Activated CD8-positive, alpha-beta memory T cell treated with anti-CD3 and anti-CD28 coated beads, Interleukin-2, amount 50 U/mL, for 48 hours (primary cell): ENCODE data around the gene PROCR.
A peak's percentile ranks its signal among the peaks of the same experiment; 100 is the strongest.
"Not testable (repeated sequence)": the region's sequence is repeated elsewhere in the genome, so short reads cannot be mapped to it uniquely, and the experiment has no call there.

ENCODE experiments used
- DNase-seq: peaks from one replicate; pipeline ENCODE4 v3.0.0-alpha.2; 2020

The PROCR gene

DNA sequence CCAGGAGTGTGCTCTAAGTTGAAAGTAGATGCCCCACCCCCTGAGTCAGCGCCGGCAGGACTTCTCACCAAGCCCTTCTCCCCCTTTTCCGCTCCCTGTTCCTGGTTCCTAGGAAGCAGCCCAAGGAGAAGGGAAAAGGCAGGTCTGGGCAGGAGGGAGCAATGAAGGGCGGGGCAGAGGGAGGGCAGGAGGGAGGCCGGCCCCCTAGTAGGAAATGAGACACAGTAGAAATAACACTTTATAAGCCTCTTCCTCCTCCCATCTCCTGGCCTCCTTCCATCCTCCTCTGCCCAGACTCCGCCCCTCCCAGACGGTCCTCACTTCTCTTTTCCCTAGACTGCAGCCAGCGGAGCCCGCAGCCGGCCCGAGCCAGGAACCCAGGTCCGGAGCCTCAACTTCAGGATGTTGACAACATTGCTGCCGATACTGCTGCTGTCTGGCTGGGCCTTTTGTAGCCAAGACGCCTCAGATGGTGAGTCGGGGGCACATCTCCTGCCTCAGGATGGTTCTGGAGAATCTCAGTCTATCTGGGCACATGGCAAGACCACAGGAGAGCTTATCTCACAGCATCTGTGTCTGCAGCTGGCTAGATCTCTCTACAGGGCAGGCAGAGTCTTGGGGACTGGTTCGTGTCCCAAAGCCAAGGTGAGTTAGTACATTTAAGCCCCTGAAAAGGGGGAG is at the start of gene PROCR:
Gene PROCR (plus strand): TSS at position 320 of the 681 bp plus-strand sequence. CDS start 83 bp downstream, at position 403.
- peak; percentile 60 for DNase-seq

DNA sequence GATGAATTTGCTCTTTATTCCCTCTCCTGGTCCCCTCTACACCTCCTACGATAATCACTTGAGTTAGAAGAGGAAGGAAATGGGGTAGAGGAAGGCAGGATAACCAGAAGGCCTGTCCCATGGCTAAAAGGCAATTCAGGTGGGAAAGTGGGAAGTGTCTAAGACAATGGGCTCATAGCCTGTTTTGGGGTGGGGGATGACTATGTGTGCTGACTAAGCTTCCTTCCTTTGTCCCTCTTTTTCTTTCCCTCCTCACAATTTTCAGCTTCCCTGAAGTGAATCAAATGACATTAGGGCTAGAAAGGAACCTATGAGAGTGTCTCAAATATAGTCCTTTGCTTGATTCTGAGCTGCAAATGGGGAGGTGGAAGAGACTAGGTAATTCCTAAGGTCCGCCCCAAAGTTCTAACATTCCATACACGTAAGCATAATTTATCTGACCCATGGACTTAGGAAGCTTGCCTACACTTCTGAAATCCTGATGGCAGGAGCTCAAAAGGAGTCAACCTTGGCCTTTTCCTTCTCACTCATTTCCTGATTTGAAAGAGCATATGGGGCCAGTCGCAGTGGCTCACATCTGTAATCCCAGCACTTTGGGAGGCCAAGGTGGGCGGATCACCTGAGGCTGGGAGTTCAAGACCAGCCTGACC is 49.0 kb upstream of the PROCR start:
- DNase-seq = no peak

DNA sequence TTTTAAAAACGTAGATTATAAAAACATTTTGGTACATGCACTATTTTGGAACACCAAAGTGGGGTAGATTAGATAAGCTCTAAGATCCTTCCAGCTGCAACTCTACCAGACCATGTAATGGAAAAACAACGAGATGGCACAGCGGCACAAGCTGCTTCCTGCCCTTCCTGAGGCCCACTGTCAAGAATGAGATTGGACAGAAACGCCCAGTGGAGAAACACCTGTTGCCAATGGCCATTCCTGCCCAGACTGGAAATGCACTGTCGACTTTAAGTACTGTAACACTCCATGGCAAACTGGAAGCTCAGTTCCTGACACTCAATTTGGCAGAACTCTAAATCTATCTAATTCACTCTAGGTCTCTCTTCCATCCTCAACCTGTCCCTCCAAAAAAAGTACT is 46.1 kb upstream of the PROCR start:
- no peak for DNase-seq

DNA sequence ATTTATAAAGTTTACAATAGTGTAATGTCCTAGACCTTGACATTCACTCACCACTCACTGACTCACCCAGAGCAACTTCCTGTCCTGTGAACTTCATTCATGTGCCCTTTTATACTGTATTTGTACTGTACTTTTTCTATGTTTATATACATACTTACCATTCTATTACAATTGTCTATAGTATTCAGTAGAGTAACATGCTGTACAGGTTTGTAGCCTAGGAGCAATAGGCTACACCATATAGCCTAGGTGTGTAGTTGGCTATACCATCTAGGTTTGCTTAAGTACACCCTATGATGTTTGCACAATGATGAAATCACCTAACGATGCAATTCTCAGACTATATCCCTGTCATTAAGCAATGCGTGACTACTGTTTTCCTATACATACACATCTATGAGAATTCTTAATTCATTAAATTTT is 42.2 kb upstream of the PROCR start:
- DNase-seq = no peak

DNA sequence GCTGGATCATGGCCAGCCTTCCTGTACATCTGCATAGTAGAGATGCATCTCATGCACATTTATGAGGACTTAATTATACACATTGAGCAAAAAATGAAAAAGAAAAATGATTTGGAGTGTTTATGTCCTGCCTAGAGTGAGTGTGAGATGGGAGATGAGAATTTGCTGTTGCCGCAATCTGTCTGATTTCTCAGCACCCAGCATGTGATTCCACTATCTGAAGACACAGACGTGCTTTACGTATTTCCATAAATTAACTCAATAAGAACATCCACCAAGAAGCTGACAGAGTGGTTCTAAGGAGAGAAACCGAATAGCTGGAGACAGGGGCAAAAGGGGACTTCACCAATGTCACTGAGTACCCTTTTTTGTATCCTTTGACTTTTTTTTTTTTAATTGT is 39.9 kb upstream of the PROCR start:
- no peak for DNase-seq

DNA sequence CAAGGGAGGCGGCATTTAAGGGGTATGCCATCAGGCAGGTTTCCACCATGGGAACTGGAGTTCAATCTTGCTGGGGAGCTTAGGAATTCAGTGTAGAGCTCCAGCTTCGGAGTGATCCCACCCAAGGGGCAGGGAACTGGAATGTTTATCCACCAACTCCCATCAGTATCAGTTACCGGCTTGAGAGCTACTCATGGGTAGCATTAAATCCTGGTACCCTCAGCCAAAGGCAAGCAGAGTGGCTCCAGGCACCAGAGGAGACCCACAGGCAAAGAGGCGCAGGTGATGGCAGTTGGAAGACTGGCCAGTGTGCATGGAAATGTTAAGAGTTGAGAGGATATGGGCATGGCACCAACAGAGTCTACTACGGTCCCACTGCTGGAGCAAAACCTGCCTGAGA is 38.8 kb upstream of the PROCR start:
- no peak for DNase-seq

DNA sequence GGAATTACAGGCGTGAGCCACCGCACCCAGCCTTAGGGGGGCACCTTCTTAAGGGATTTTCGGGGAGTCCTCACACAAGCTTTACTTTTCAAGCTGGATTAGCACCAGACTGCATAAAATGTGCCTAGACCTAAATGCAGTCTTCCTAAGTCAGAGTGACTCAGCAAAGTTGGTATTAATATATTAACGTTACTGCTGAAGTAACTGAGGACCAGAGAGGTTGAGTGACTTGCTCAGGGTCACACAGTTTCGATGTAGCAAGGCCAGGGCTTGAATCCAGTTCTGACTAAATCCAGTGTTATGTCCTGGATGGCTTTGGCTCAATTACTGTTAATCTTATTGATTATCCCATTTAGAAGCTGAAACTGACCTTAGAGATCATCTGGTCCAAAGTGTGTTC is 38.1 kb upstream of the PROCR start:
- DNase-seq = no peak

DNA sequence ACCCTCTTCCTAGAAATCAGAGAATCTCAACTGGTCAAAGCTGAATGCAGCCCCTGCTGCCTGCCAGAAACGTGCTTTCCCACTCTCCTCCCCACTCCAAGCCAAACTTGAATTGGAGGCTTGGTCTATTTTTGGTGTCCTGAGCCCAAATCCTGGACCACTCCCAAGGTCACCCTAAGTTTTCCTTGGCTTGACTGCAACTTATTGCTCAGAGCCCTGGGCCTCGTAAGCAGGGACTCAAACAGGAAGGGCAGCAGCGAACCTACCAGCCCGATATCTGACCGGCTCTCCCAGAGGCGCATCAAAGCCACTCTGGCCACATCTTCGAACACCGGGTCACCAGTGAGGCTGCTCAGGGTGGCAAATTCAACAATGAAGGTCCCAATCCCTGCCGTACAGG is 37.4 kb upstream of the PROCR start:
- no peak for DNase-seq

DNA sequence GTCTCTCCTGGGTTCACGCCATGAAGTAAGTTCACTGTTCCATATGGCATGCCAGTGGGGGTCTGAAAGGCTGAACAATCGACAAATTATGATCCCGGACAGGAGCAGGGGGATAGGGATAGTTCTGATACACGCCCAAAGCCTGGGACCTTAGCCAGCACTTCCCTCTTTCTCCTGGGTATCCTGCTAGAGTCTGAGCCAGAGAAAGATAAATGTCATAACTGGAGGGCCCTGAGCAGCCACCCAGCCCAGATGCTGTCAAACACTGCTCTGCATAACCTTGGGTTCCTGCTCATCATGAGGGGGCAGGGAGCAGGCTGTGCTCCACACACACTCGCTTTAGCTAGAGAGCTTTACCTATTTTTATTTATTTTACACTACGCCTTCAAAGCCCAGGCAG is 37.0 kb upstream of the PROCR start:
- DNase-seq = no peak

DNA sequence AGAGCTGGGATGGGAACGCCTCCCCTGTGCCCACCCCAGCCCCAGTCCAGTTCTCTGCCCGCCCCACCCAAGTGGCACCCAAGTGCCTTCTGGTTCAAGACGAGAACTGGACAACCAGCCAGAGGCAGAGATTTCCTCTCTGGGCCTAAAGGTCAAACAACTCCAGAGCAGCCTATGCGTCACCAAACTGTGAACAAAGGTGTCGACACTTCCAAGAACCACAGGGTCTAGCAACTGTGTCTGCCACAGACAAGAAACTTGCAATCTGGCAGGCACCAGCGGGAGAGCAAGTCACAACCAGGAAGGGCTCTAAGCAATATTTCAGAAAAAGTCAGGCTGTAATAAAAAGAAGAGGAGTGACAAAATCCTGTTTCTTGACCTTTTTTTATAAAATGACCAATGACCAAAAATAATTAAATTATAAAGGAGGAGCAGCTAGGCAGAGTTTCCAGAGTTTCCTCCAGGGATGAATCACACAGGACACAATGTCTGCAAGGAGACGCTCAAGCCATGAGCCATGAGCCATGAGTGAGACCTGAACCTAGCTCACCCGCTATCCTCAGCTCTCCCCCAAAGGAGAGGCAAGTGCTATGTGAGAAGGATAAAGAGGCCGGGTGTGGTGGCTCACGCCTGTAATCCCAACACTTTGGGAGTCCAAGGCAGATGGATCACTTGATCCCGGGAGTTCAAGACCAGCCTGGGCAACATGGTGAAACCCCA is 35.8 kb upstream of the PROCR start:
- DNase-seq = no peak

DNA sequence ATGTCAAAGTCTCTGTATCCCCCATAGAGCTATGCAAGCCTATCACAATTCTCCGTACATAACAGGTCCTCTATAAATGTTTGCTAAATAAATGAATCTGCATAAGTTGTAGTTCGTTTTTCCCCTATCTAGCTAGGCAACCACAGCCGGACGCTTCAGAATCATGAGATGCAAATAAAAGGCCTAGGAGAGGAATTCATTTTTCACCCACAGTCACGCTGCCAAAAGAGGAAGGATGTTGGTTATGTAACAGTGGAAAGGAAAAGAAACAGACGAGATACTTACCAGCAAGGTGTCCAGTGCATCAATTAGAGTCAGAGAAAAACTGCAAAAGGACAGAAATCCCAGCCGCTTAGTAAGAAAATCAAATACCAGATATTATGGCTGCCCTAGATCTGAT is 27.2 kb upstream of the PROCR start:
- no peak for DNase-seq

DNA sequence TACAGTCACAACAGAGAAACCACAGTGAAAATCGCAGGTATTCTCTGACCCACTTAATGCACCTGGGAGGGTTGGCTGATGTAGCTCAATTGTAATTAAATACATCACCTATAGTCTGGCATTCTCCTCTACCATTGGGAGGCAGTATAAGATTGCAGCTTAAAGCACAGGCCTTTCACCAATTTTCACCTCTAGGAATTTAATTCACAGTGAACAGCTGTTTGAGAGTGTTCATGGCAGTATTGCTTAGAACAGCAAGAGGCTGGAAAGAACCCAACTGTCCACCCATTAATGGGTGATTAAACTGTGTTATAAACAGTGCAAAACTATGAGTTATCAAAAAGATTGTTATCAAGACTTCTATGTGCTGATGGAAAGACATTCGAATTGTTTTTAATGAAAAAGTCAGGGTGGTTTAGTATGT is 26.7 kb upstream of the PROCR start:
- no peak for DNase-seq

DNA sequence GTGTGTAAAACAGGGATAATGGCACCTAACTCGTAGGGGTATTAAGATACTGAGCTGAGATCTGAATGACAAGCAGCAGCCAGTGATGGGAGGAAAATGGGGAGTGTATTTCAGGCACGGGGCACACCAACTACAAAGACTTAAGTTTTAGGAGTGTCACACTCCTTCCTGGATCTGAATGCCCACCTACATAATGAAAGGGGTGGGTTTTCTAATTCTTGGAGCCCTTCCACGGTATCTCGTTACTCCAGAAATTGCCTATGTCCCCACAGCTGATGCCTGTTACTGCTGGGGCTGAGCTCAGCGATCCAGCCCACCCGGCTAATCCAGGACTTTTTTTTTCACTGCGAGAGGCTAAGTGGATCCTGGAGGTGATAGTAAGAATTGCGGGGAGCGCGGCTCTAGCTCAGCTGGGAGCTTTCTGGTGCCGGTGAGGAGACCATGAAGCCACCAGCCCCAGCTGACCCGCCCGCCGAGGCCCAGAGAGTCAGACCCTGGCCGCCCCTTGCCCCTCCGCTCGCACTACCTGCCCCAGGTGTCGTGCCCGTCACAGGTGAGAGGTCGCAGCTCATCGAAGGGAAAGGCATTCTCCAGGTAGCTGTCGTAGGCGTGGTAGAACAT is 25.5 kb upstream of the PROCR start:
- peak; percentile 67 for DNase-seq

DNA sequence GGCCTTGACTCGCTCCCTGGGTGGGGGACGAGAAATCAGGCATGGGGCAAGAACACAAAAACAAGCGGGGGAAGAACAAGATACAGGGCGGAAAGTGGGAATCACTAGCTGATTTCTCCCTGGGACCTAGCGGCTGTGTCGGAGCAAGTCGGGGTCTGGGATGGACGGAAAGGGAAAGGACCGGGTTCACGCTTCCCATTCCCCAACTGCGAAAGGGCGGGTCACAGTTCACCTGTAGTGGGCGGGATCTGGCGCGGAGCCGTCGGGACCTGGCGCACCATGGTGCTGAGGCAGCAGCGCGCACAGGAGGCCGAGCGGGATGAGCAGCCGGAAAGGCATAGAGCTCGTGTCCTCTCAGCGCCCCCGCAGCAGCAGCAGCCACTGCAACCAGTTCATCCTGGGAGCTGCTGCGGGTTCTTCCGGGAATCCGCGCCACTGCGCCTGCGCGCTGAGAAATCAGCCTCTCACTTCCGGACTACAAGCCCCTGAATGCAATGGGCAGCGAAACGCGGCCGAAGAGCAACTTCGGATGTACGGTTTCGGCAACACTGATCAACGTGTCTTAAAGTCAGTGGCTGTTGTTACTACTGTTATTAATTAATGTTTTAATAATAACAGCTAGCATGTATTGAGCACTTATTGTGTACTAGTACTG is 24.8 kb upstream of the PROCR start, which contains the start of gene EDEM2:
Gene EDEM2 (minus strand): TSS at position 417 of the 655 bp plus-strand sequence. CDS start 78 bp downstream, at position 339.
- peak; percentile 97 for DNase-seq

DNA sequence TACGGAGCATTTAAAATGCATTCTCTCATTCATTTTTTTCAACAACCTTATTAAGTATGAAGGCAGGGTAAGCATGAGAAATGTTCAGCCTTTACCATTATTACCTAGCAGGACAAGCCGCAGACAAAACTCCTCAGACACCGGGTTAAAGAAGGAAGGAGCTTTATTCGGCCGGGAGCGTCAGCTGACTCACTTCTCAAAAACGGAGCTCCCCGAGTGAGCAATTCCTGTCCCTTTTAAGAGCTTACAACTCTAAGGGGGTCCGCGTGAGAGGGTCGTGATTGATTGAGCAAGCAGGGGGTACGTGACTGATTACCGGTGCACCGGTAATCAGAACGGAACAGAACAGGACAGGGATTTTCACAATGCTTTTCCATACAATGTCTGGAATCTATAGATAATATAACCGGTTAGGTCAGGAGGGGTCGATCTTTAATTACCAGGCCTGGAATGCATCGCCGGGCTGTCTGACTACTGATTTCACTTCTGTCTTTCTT is 24.2 kb upstream of the PROCR start:
- DNase-seq = peak; percentile 63

DNA sequence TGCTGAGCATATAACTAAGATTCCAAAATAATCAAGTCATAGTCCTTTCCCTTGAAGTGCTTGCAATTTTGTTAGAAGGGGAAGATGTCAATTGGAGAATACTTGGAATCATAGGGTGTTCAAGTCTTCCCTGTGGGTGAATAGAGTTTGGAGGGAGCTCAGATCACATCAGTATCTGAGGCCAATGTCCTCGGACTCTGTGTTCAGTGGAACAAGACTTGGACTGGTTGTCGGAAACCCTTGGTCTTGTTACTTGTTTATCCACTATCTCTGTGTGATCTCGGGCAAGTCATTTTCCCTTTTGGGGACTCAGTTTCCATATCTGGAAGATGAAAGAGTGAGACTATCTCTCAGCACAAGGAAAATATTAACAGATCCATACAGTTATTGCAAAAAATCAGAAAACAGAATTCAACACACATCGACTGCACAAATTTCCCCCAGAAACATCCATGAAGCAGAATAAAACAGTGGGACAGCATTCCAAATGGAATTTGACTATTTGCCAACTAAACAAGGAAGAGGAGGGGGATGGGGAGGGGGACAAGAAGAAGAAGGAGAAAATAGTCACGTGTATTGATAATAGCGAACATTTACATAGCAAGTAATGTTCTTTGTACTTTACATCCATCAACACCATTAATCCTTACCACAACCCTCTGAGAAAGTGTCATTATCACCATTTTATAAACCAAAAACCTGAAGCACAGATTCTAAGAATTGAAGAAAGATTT is 20.9 kb upstream of the PROCR start:
- no peak for DNase-seq

DNA sequence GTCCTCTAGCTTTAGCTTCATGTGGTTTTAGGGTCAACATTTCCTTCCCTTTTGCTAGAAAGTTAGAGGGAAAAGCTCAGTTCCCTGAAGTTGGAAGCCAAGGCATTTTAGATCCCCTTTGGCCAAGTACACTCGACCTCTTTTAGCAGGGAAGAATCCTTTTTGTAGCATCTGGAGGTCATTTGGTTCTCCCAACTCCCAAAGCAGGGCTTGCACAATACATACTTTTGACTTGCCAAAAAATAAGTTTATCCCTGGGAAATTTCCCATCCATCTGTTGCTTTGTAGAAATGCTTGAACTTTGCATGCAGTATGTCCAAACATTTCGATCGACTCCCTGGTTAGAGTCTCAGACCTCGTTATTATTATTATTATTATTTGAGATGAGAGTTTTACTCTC is 20.1 kb upstream of the PROCR start:
- no peak for DNase-seq

DNA sequence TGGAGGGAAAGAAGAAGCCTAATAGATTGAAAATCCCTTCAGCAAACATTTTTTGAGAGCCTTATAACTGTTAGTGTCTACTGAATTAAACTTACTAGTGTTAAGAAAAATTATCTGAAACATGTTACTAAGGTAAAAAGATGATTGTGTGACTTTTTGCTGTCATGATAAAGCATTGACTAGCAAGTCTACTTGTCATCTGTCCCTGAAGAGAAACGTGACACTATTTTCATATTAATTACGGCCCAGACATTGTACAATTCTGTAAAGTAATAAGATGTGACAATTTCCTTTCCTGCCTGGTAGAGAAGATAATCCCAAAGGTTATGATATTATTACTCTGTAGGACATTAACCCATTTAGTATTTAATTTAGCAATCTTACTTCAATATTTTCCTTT is 15.9 kb upstream of the PROCR start:
- no peak for DNase-seq

DNA sequence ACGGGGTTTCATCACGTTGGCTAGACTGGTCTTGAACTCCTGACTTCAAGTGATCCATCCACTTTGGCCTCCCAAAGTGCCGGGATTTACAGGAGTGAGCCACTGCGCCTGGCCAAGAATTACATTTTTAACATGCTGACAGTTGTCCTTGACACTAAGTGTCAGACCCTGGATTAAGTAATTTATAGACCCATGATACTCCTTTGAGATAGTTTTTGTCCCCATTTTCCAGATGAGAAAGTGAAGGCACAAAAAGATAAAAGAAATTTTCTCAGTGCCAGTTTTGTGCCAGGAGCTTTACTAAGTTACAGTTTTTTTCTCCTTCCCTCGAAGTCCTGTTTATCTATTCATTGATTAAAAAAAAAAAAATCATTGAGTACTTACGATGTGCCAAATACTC is 14.9 kb upstream of the PROCR start:
- no peak for DNase-seq

DNA sequence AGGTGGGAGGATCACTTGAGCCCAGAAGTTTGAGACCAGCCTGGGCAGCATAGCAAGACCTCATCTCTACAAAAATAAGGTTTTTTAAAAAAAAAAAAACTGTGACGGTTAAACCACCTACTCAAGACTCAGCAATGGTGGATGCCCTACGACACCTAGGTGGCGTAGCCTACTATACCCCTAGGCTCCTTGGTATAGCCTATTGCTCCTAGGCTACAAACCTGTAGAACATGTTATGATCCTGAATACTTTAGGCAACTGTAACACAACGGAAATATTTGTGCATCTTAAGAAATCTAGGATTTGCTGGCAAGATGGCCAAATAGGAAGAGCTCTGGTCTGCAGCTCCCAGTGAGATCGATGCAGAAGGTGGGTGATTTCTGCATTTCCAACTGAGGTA is 11.5 kb upstream of the PROCR start:
- not testable (repeated sequence) for DNase-seq

DNA sequence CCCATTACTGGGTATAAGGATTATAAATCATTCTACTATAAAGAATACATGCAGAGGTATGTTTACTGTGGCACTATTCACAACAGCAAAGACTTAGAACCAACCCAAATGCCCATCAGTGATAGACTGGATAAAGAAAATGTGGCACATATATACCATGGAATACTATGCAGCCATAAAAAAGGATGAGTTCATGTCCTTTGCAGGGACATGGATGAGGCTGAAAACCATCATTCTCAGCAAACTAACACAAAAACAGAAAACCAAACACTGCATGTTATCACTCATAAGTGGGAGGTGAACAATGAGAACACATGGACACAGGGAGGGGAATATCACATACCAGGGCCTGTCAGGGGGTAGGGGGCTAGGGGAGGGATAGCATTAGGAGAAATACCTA is 7.3 kb upstream of the PROCR start:
- DNase-seq = not testable (repeated sequence)
